Esophagus muscularis mucosa (tissue), 4 donors: ENCODE results near the gene CDKL5. TPM values are rescaled to one million over a fixed set of nuclear protein-coding genes. Genes with fewer than 3 reads are reported as not detected.

ENCODE experiments used
- DNase-seq: peaks from one replicate; pipeline ENCODE4 v3.0.0-alpha.2; 2017; ENCODE audit errors: extremely low spot score
- H3K27ac ChIP-seq, 4 donors: fragments of 200-600 bp; sonication (generic); replicated peaks in 1 of 4; 1 replicate in 3 of 4; 2 replicates in 1 of 4; pipeline ENCODE4 v1.5.1; 2016 to 2019; ENCODE audit warnings: mild to moderate bottlenecking in 1 of 4
- H3K27me3 ChIP-seq, 4 donors: fragments of 200-600 bp; sonication (generic); one replicate each; pipeline versions ENCODE4 v1.5.1 to v1.6.0; 2016 to 2019
- H3K36me3 ChIP-seq, 4 donors: fragments of 200-600 bp; sonication (generic); one replicate each; pipeline ENCODE4 v1.5.1; 2016 to 2019
- H3K4me1 ChIP-seq, 4 donors: fragments of 200-600 bp; sonication (generic); one replicate each; pipeline ENCODE4 v1.5.1; 2016 to 2019
- H3K4me3 ChIP-seq, 4 donors: fragments of 200-600 bp; sonication (generic); 1 replicate in 2 of 4; 2 replicates in 2 of 4; pipeline ENCODE4 v1.5.1; 2016 to 2019; ENCODE audit warnings: mild to moderate bottlenecking in 4 of 4, moderate library complexity in 1 of 4
- H3K9me3 ChIP-seq, 4 donors: fragments of 200-600 bp; sonication (generic); 1 replicate in 3 of 4; 2 replicates in 1 of 4; pipeline ENCODE4 v1.5.1; 2016 to 2019
- EP300 ChIP-seq: sonication (generic); formaldehyde crosslinking; IDR thresholded peaks from one replicate; pipeline ENCODE4 v1.6.1; 2017; ENCODE audit warnings: antibody characterized with exemption
- POLR2A ChIP-seq: fragments of 450-650 bp; IDR thresholded peaks from one replicate; pipeline ENCODE4 v1.6.1; 2017; ENCODE audit warnings: antibody characterized with exemption, moderate library complexity, mild to moderate bottlenecking, low read depth
- POLR2AphosphoS5 ChIP-seq, 2 donors: sonication (generic); formaldehyde crosslinking; IDR thresholded peaks; one replicate each; pipeline ENCODE4 v1.6.1; 2017; ENCODE audit warnings: antibody characterized with exemption in 2 of 2
- WGBS: methylation state at CpG from one replicate; pipeline ENCODE4 v1.1.5; 2018; 5-methylcytosine and 5-hydroxymethylcytosine counted together
- intact Hi-C: fragments of 100-400 bp; cut with DNase I; formaldehyde crosslinking; loops from one replicate; pipeline ENCODE4 v1.15.1; 2023
- total RNA-seq, 4 donors: library from RNA; depleted of rRNA; stranded (reverse); fragments of >200 nt; gene quantifications; one replicate each; pipeline versions ENCODE4 v1.1.0 to v1.2.1, GENCODE V29; 2016
- TF ChIP-seq, protein P1 (sequence below), 3 experiments: fragments of 200-600 bp in 2 of 3; fragments of 450-650 bp in 1 of 3; sonication (generic) in 2 of 3; IDR thresholded peaks; one replicate each; pipeline ENCODE4 v1.5.1; 2017 to 2019; ENCODE audit warnings: antibody characterized with exemption in 3 of 3, mild to moderate bottlenecking in 2 of 3, moderate library complexity in 1 of 3

Gene CDKL5
- total RNA-seq, 4 donors from 2014 or later = 3.7 to 6.5 (median 4.6) TPM

DNA sequence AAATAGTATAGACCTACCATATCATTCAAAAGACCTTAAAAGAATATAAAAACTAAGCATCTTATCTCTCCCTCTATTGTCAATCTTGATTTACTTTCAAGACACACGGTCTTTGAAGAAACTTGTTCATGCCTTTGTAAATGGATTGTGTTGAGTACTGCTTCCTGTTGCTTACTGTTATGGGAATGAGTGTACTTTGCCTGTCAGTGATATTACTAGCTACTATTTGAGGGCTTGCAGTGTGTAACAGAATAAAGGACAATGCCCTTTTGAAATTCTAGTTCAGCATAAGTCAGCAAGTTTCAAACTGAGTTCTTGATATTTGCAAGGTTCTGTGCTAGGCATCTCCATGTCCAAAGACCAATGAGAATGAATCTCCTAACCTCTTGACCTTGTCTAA is 36.0 kb downstream of the CDKL5 start:
- no peak for TF ChIP-seq POLR2A
- TF ChIP-seq, protein P1, sequence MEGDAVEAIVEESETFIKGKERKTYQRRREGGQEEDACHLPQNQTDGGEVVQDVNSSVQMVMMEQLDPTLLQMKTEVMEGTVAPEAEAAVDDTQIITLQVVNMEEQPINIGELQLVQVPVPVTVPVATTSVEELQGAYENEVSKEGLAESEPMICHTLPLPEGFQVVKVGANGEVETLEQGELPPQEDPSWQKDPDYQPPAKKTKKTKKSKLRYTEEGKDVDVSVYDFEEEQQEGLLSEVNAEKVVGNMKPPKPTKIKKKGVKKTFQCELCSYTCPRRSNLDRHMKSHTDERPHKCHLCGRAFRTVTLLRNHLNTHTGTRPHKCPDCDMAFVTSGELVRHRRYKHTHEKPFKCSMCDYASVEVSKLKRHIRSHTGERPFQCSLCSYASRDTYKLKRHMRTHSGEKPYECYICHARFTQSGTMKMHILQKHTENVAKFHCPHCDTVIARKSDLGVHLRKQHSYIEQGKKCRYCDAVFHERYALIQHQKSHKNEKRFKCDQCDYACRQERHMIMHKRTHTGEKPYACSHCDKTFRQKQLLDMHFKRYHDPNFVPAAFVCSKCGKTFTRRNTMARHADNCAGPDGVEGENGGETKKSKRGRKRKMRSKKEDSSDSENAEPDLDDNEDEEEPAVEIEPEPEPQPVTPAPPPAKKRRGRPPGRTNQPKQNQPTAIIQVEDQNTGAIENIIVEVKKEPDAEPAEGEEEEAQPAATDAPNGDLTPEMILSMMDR (IDR thresholded peaks at IDR 0.05) = no peak
- no peak for TF ChIP-seq EP300
- TF ChIP-seq POLR2AphosphoS5 (IDR thresholded peaks at IDR 0.05) = no peak
- 71% methylated on average over 1 of the region's 1 CpG for WGBS
- H3K27me3 ChIP-seq = no peaks in the 10 kb centered on the region
- no peak overlapping the region for H3K4me3 ChIP-seq
- intact Hi-C loops = no loop called here
- H3K9me3 ChIP-seq = no peaks in the 10 kb centered on the region
- no peaks in the 10 kb centered on the region for H3K36me3 ChIP-seq
- H3K27ac ChIP-seq = no peak overlapping the region
- DNase-seq = no peak
- no peaks in the 10 kb centered on the region for H3K4me1 ChIP-seq

DNA sequence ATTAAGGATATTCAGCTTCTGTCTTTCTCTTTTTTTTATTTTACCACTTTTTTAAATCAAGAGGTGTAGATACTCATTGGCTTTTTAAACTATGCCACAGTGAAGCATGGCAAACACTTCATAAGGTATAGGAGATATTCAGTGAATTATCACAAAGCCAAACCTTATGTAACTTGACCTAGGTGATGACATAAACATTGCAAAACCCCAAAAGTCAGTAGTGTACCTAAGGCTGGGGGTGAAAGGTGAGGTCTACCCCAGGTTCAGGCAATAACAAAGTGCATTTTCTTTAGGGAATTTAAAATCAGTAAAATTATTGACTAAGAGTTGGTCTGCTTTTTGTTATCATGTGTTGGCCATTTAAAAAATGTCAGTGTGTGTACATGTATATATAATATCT is 39.1 kb downstream of the CDKL5 start:
- H3K4me3 ChIP-seq = no peak overlapping the region
- DNase-seq = no peak
- no peaks in the 10 kb centered on the region for H3K4me1 ChIP-seq
- TF ChIP-seq, protein P1 (IDR thresholded peaks at IDR 0.05) = no peak
- TF ChIP-seq POLR2AphosphoS5 (IDR thresholded peaks at IDR 0.05) = no peak
- no peak for TF ChIP-seq EP300
- TF ChIP-seq POLR2A = no peak
- no peaks in the 10 kb centered on the region for H3K9me3 ChIP-seq
- H3K27ac ChIP-seq = no peak overlapping the region
- intact Hi-C loops = no loop called here
- H3K27me3 ChIP-seq = no peaks in the 10 kb centered on the region
- no peaks in the 10 kb centered on the region for H3K36me3 ChIP-seq

DNA sequence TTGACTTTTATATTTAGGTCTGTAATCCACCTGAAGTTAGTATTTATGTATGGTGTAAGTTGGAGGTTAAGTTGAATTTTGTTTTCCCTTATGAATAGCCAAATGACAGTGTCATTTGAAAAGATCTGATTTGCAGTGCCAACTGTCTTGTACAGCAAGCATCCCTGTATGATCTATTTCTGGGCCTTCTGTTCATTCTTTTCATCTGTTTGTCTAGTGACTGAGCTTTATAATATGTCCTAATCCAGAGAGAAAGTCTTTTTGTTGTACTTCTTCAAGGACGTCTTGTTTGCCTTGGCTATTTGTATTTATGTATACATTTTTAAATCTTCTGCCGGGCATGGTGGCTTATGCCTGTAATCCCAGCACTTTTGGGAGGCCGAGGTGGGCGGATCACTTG is 39.6 kb downstream of the CDKL5 start:
- no peak overlapping the region for H3K27ac ChIP-seq
- no peaks in the 10 kb centered on the region for H3K36me3 ChIP-seq
- no peak overlapping the region for H3K4me3 ChIP-seq
- no peaks in the 10 kb centered on the region for H3K27me3 ChIP-seq
- H3K9me3 ChIP-seq = no peaks in the 10 kb centered on the region
- no peak for DNase-seq
- WGBS = 79% methylated on average over 4 of the region's 4 CpGs
- intact Hi-C loops = no loop called here
- TF ChIP-seq POLR2A = no peak
- no peak for TF ChIP-seq POLR2AphosphoS5 (IDR thresholded peaks at IDR 0.05)
- TF ChIP-seq, protein P1 (IDR thresholded peaks at IDR 0.05) = no peak
- no peak for TF ChIP-seq EP300
- H3K4me1 ChIP-seq = no peaks in the 10 kb centered on the region

DNA sequence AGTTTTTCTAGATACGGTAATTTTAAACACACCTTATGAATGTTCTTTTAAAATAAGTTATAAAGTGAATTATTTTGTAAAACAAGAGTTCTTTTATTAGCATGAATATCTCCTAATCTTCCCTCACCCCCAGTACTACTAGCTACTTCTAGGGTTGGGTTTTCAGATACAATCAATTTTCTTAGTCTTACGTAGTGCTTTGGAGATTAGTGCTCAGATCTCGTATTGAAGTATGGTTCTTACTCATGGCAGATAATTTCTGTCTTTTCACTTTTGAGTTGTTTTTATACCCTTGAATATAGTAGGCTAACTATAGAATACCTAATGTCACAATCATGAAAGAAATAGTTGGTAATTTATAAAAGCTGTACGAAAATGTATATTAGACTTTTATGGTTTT is 43.2 kb downstream of the CDKL5 start:
- Histone ChIP-seq H3K27me3 (no peaks in the 10 kb centered on the region), H3K9me3 (no peaks in the 10 kb centered on the region), H3K4me1 (no peaks in the 10 kb centered on the region), H3K4me3 (no peak overlapping the region), H3K27ac (no peak overlapping the region), H3K36me3 (no peaks in the 10 kb centered on the region)
- no peak for DNase-seq
- 87% methylated on average over 4 of the region's 4 CpGs for WGBS
- intact Hi-C loops = no loop called here
- TF ChIP-seq EP300 (no peak), POLR2AphosphoS5 (IDR thresholded peaks at IDR 0.05) (no peak), POLR2A (no peak)
- TF ChIP-seq, protein P1 (IDR thresholded peaks at IDR 0.05) = no peak

DNA sequence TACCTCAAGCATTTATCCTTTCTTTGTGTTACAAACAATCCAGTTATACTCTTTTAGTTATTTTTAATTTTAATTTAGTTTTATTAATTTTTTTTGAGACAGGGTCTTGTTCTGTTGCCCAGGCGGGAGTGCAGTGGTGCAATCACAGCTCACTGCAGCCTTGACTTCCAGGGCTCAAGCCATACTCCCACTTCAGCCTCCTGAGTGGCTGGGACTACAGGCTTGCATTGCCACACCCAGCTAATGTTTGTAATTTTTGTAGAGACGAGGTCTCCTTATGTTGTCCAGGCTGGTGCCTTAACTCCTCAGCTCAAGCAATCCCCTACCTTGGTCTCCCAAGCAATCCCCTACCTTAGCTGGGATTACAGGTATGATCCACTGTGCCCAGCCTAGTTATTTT is 45.9 kb downstream of the CDKL5 start:
- TF ChIP-seq POLR2AphosphoS5 (IDR thresholded peaks at IDR 0.05) (no peak), POLR2A (no peak), EP300 (no peak)
- TF ChIP-seq, protein P1 (IDR thresholded peaks at IDR 0.05) = no peak

More for the DNA sequence above, 45.9 kb downstream of the CDKL5 start:
- H3K27me3 ChIP-seq = no peaks in the 10 kb centered on the region
- no peak overlapping the region for H3K27ac ChIP-seq
- H3K36me3 ChIP-seq = no peaks in the 10 kb centered on the region
- no peaks in the 10 kb centered on the region for H3K9me3 ChIP-seq
- intact Hi-C loops = no loop called here
- no peak overlapping the region for H3K4me3 ChIP-seq
- no peaks in the 10 kb centered on the region for H3K4me1 ChIP-seq
- no peak for DNase-seq
- 84% methylated on average over 2 of the region's 2 CpGs for WGBS
